ENCODE results near the gene COL26A1. TPM values are rescaled to one million over a fixed set of nuclear protein-coding genes. Genes with fewer than 3 reads are reported as not detected.

COL26A1 gene
- total RNA-seq, 6 experiments from 2014 or later: 1.4 to 5.4 (median 3.0) TPM

DNA sequence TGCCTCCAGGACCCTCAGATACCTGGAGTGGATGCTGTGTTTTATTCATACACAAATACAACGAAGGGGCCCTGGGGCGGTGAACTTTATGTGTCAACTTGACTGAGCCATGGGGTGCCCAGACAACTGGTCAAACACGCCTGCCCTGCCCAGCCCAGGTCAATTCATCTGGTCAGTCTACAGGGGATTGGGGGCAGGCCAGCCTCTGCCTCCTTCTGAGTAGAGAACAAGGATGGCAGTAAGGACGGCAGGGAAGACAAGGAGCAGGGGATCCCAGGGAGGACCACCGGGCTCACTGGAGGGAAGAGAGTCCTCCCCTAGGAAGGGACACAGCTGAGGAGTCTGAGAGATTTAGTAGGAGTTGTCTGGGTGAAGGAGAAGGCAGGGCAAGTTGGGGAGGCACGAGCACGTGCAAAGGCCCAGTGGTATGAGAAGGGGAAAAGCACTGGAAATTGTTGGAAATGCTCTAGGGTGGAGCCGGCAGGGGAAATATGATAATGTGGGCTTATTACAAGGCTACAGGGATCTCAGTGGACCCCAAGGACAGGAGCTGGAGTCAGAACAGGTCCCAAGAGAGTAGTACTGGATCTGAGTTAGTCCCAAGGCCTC lies 203.0 kb downstream of the COL26A1 start:
- H3K4me1 ChIP-seq: no peaks in the 10 kb centered on the region
- DNase-seq: no peak

GRCh38 chr7:101567230-101567629 lies 204.6 kb downstream of the COL26A1 start:
- H3K4me1 ChIP-seq: no peaks in the 10 kb centered on the region
- no peak overlapping the region for H3K4me3 ChIP-seq
- no peak overlapping the region for H3K27ac ChIP-seq
- H3K27me3 ChIP-seq: no peaks in the 10 kb centered on the region
- no peak for ATAC-seq
- no peaks in the 10 kb centered on the region for H3K36me3 ChIP-seq
- WGBS (ENCODE audit: insufficient coverage, low coverage, low lambda C conversion rate, missing lambda C conversion rate): 74% methylated on average over 7 of the region's 7 CpGs
- TF ChIP-seq, protein P1, sequence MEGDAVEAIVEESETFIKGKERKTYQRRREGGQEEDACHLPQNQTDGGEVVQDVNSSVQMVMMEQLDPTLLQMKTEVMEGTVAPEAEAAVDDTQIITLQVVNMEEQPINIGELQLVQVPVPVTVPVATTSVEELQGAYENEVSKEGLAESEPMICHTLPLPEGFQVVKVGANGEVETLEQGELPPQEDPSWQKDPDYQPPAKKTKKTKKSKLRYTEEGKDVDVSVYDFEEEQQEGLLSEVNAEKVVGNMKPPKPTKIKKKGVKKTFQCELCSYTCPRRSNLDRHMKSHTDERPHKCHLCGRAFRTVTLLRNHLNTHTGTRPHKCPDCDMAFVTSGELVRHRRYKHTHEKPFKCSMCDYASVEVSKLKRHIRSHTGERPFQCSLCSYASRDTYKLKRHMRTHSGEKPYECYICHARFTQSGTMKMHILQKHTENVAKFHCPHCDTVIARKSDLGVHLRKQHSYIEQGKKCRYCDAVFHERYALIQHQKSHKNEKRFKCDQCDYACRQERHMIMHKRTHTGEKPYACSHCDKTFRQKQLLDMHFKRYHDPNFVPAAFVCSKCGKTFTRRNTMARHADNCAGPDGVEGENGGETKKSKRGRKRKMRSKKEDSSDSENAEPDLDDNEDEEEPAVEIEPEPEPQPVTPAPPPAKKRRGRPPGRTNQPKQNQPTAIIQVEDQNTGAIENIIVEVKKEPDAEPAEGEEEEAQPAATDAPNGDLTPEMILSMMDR (IDR thresholded peaks at IDR 0.05): no peak
- TF ChIP-seq POLR2A (IDR thresholded peaks at IDR 0.05): no peak
- DNase-seq: no peak
- intact Hi-C loops (cut with DNase I): no loop called here
- no peaks in the 10 kb centered on the region for H3K9me3 ChIP-seq

More for the DNA sequence above, 203.0 kb downstream of the COL26A1 start:
- Histone ChIP-seq H3K27me3 (no peaks in the 10 kb centered on the region), H3K36me3 (no peaks in the 10 kb centered on the region), H3K27ac (no peak overlapping the region), H3K9me3 (no peaks in the 10 kb centered on the region), H3K4me3 (no peak overlapping the region)
- intact Hi-C loops (cut with DNase I): no loop called here
- TF ChIP-seq POLR2A (IDR thresholded peaks at IDR 0.05): no peak
- TF ChIP-seq, protein P1 (IDR thresholded peaks at IDR 0.05): no peak
- ATAC-seq: no peak
- WGBS (ENCODE audit: insufficient coverage, low coverage, low lambda C conversion rate, missing lambda C conversion rate): 79% methylated on average over 7 of the region's 8 CpGs

DNA sequence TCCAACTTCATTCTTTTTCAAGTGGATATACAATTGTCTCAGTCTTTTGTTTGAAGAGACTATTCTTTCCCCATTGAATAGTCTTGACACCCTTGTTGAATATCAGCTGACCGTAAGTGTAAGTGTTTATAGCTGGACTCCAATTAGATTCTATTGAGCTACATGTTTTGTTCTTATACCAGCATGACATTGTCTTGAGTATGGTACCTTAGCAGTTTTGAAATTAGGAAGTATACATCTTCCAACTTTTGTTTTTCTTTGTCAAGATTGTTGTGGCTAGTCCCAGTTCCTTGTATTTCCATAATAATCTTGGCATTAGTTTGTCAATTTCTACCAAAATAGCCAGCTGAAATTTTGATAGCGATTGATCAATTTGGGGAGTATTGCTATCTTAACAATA lies 209.5 kb downstream of the COL26A1 start:
- no peaks in the 10 kb centered on the region for H3K36me3 ChIP-seq
- H3K4me1 ChIP-seq: no peaks in the 10 kb centered on the region
- no peaks in the 10 kb centered on the region for H3K9me3 ChIP-seq
- 54% methylated on average over 2 of the region's 2 CpGs for WGBS (ENCODE audit: insufficient coverage, low coverage, low lambda C conversion rate, missing lambda C conversion rate)
- DNase-seq: no peak
- no peak overlapping the region for H3K4me3 ChIP-seq
- no peak overlapping the region for H3K27ac ChIP-seq
- no peaks in the 10 kb centered on the region for H3K27me3 ChIP-seq
- ATAC-seq: no peak
- no peak for TF ChIP-seq POLR2A (IDR thresholded peaks at IDR 0.05)
- TF ChIP-seq, protein P1 (IDR thresholded peaks at IDR 0.05): no peak
- intact Hi-C loops (cut with DNase I): no loop called here

DNA sequence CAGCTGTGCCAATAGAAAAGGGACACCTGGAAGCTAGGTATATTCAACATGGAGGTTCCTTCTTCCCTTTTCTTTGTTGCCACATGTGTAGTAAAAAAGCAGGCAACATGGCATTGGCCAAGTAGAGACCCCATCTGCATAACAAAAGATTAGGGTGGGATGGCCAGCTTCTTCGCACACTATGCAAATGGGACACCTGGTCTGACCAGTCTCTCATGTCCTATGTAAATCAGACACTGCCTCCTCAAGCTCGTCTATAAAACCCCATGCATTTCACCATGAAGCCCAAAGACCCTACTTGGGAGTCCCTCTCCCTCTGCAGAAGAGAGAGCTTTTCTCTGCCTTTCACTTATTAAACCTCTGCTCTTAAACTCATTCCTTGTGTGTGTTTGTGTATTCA lies 212.5 kb downstream of the COL26A1 start:
- DNase-seq (no peak), ATAC-seq (no peak)
- TF ChIP-seq, protein P1 (IDR thresholded peaks at IDR 0.05): no peak
- TF ChIP-seq POLR2A (IDR thresholded peaks at IDR 0.05): no peak
- Histone ChIP-seq H3K27me3 (no peaks in the 10 kb centered on the region), H3K9me3 (no peaks in the 10 kb centered on the region), H3K36me3 (no peaks in the 10 kb centered on the region), H3K4me3 (no peak overlapping the region), H3K4me1 (no peaks in the 10 kb centered on the region), H3K27ac (no peak overlapping the region)
- intact Hi-C loops (cut with DNase I): no loop called here
- 64% methylated on average over 2 of the region's 2 CpGs for WGBS (ENCODE audit: insufficient coverage, low coverage, low lambda C conversion rate, missing lambda C conversion rate)

- Histone ChIP-seq H3K4me1 (no peaks in the 10 kb centered on the region), H3K4me3 (no peak overlapping the region), H3K36me3 (no peaks in the 10 kb centered on the region), H3K27me3 (no peaks in the 10 kb centered on the region), H3K27ac (no peak overlapping the region), H3K9me3 (no peaks in the 10 kb centered on the region)
- ATAC-seq (no peak), DNase-seq (no peak)
- TF ChIP-seq, protein P1 (IDR thresholded peaks at IDR 0.05): no peak
- TF ChIP-seq POLR2A (IDR thresholded peaks at IDR 0.05): no peak
- intact Hi-C loops (cut with DNase I): no loop called here
These were observed 213.0 kb downstream of the COL26A1 start for GRCh38 chr7:101575721-101576120.
